WTC11 (cell line): ENCODE data around the gene RGMA. TPM values are rescaled to one million over a fixed set of nuclear protein-coding genes. Genes with fewer than 3 reads are reported as not detected.

ENCODE experiments used
- ATAC-seq: fragments of 200-7000 bp; cut with Tn5 transposase; 2 replicates; pipeline ENCODE4 v1.10.0; 2021; ENCODE audit warnings: mild to moderate bottlenecking, moderate library complexity
- CTCF ChIA-PET: fragments of 300-600 bp; sonication (Branson Sonifier 250); formaldehyde crosslinking; loops from one replicate; lab custom pipeline; 2021; ENCODE audit warnings: antibody characterized with exemption; lab: Charles Lee
- POLR2A ChIA-PET: fragments of 350-600 bp; sonication (Branson Sonifier 250); formaldehyde crosslinking; loops from one replicate; lab custom pipeline; 2021; ENCODE audit warnings: antibody characterized with exemption; lab: Charles Lee
- DNase-seq: peaks from one replicate; pipeline ENCODE4 v3.0.0; 2021; ENCODE audit warnings: low spot score
- H3K27ac Mint-ChIP-seq: 2 replicates; pipeline ENCODE4 v1.8.0; 2021; ENCODE audit warnings: mixed read lengths
- H3K27me3 Mint-ChIP-seq: 2 replicates; pipeline ENCODE4 v1.8.0; 2021; ENCODE audit warnings: low read depth, mild to moderate bottlenecking, moderate library complexity, mixed read lengths
- H3K36me3 Mint-ChIP-seq: 2 replicates; pipeline ENCODE4 v1.8.0; 2021; ENCODE audit warnings: mixed read lengths
- H3K4me1 Mint-ChIP-seq: 2 replicates; pipeline ENCODE4 v1.8.0; 2022; ENCODE audit warnings: mixed read lengths
- H3K4me3 Mint-ChIP-seq: 2 replicates; pipeline ENCODE4 v1.8.0; 2021; ENCODE audit warnings: mild to moderate bottlenecking, moderate library complexity, mixed read lengths
- H3K9me3 Mint-ChIP-seq: 2 replicates; pipeline ENCODE4 v1.8.0; 2021; ENCODE audit warnings: mixed read lengths
- AFF4 ChIP-seq: sonication (generic); formaldehyde crosslinking; IDR thresholded peaks from 2 replicates; pipeline ENCODE4 v1.8.1; 2023; ENCODE audit warnings: mild to moderate bottlenecking, missing genetic modification reagents, borderline replicate concordance
- ARID4B ChIP-seq: sonication (generic); formaldehyde crosslinking; IDR thresholded peaks from 2 replicates; pipeline ENCODE4 v1.8.0; 2023; ENCODE audit warnings: missing genetic modification reagents, mild to moderate bottlenecking, borderline replicate concordance
- HMGA2 ChIP-seq: fragments of 250-450 bp; sonication (Bioruptor Pico); IDR thresholded peaks from 2 replicates; pipeline ENCODE4 v1.4.0; 2021; ENCODE audit warnings: mild to moderate bottlenecking, moderate library complexity
- JAZF1 ChIP-seq: fragments of 250-450 bp; sonication (Bioruptor Pico); IDR thresholded peaks from 2 replicates; pipeline ENCODE4 v1.9.0; 2021; ENCODE audit warnings: moderate library complexity, mild to moderate bottlenecking, inconsistent platforms
- MAX ChIP-seq: sonication (generic); formaldehyde crosslinking; IDR thresholded peaks from 2 replicates; pipeline ENCODE4 v1.8.0; 2022; ENCODE audit warnings: mild to moderate bottlenecking, missing genetic modification reagents
- MXD4 ChIP-seq: fragments of 250-450 bp; sonication (Bioruptor Pico); IDR thresholded peaks from 2 replicates; pipeline ENCODE4 v1.8.0; 2021; ENCODE audit warnings: mild to moderate bottlenecking, moderate library complexity, borderline replicate concordance
- MYBL2 ChIP-seq: sonication (generic); formaldehyde crosslinking; IDR thresholded peaks from 2 replicates; pipeline ENCODE4 v1.8.1; 2023; ENCODE audit warnings: mild to moderate bottlenecking, moderate library complexity, missing genetic modification reagents
- PRDM15 ChIP-seq: sonication (generic); formaldehyde crosslinking; IDR thresholded peaks from 2 replicates; pipeline ENCODE4 v1.8.0; 2022; ENCODE audit warnings: missing genetic modification reagents
- PRRX2 ChIP-seq: fragments of 250-450 bp; sonication (Bioruptor Pico); IDR thresholded peaks from 2 replicates; pipeline ENCODE4 v1.8.0; 2021; ENCODE audit warnings: mild to moderate bottlenecking
- RELA ChIP-seq: sonication (generic); formaldehyde crosslinking; IDR thresholded peaks from 2 replicates; pipeline ENCODE4 v1.8.1; 2022; ENCODE audit warnings: missing genetic modification reagents, mild to moderate bottlenecking, borderline replicate concordance
- SMAD3 ChIP-seq: sonication (generic); formaldehyde crosslinking; IDR thresholded peaks from 2 replicates; pipeline ENCODE4 v1.8.0; 2022; ENCODE audit warnings: missing genetic modification reagents, mild to moderate bottlenecking, borderline replicate concordance
- TEAD1 ChIP-seq: sonication (generic); formaldehyde crosslinking; IDR thresholded peaks from 2 replicates; pipeline ENCODE4 v1.8.0; 2022; ENCODE audit warnings: mild to moderate bottlenecking, missing genetic modification reagents
- ZNF138 ChIP-seq: sonication (generic); formaldehyde crosslinking; conservative IDR thresholded peaks from 2 replicates; pipeline ENCODE4 v1.8.1; 2022; ENCODE audit warnings: mild to moderate bottlenecking, moderate library complexity, missing genetic modification reagents
- ZNF281 ChIP-seq: sonication (generic); formaldehyde crosslinking; IDR thresholded peaks from 2 replicates; pipeline ENCODE4 v1.8.0; 2023; ENCODE audit warnings: mild to moderate bottlenecking, missing genetic modification reagents
- ZNF532 ChIP-seq: fragments of 250-450 bp; sonication (Bioruptor Pico); IDR thresholded peaks from 2 replicates; pipeline ENCODE4 v1.9.0; 2021; ENCODE audit warnings: mild to moderate bottlenecking, borderline replicate concordance
- total RNA-seq: library from RNA; stranded (reverse); gene quantifications from 3 replicates; pipeline ENCODE4 v1.2.3, GENCODE V29; 2021

The RGMA gene
- total RNA-seq, 1 experiment from 2014 or later = 47.2 TPM

- POLR2A ChIA-PET = no interaction called here
- no peak for TF ChIP-seq PRRX2 (CRISPR knock-in tag)
- TF ChIP-seq JAZF1 (CRISPR knock-in tag) = no peak
- TF ChIP-seq SMAD3 (CRISPR knock-in tag) = no peak
- TF ChIP-seq ZNF281 (CRISPR knock-in tag) = no peak
- no peak for TF ChIP-seq MAX (CRISPR knock-in tag)
- TF ChIP-seq TEAD1 (CRISPR knock-in tag) = no peak
- no peak for TF ChIP-seq ARID4B (CRISPR knock-in tag)
- TF ChIP-seq HMGA2 (CRISPR knock-in tag) = no peak
- TF ChIP-seq MXD4 (CRISPR knock-in tag) = no peak
- no peak for TF ChIP-seq MYBL2
- no peak for TF ChIP-seq PRDM15 (CRISPR knock-in tag)
- TF ChIP-seq AFF4 = no peak
- no peak for TF ChIP-seq ZNF138 (CRISPR knock-in tag)
- no peak for TF ChIP-seq RELA (CRISPR knock-in tag)
- TF ChIP-seq ZNF532 = no peak
- ATAC-seq (no peak), DNase-seq (no peak)
- H3K4me1 Mint-ChIP-seq = no peaks in the 10 kb centered on the region
- H3K27ac Mint-ChIP-seq = no peak overlapping the region
- CTCF ChIA-PET = interaction anchor here (0.9 to 1.3 kb wide), 2 partner anchors 1069 to 1097 kb away, joined by 3 read pairs; no protein-coding TSS in a partner anchor
- H3K4me3 Mint-ChIP-seq = no peak overlapping the region
- H3K27me3 Mint-ChIP-seq = no peaks in the 10 kb centered on the region
- H3K36me3 Mint-ChIP-seq = peaks cover 71% of the 10 kb centered on the region
- H3K9me3 Mint-ChIP-seq = peaks cover 16% of the 10 kb centered on the region
Measured at GRCh38 chr15:93050648-93051047, 38.4 kb downstream of the RGMA start.
